SKM-1 treated with dmso at 0.1 percent for 144 hours (cell line): ENCODE data around the gene JOSD2.

Experiments
- DNase-seq: peaks from one replicate; lab custom pipeline; 2025; ENCODE audit not compliant: unreplicated experiment; lab: John Stamatoyannopoulos, UW

The JOSD2 gene

GRCh38 chr19:50514346-50515167 lies 3.6 kb upstream of the JOSD2 start:
- no peak for DNase-seq

- no peak for DNase-seq
Measured at GRCh38 chr19:50513746-50514345, 2.9 kb upstream of the JOSD2 start, which contains the start of gene ASPDH. ASPDH (minus strand) TSS chr19:50513913; CDS start chr19:50513823, 90 bp downstream.

- DNase-seq: no peak
Measured at GRCh38 chr19:50512999-50513745, 2.2 kb upstream of the JOSD2 start.

GRCh38 chr19:50512112-50512998 lies 1.4 kb upstream of the JOSD2 start:
- DNase-seq: no peak

- DNase-seq: peak; percentile 50
Measured at GRCh38 chr19:50510700-50511068, 307 bp downstream of the JOSD2 start.

GRCh38 chr19:50510121-50510670 lies 795 bp downstream of the JOSD2 start:
- DNase-seq: no peak

- no peak for DNase-seq
Measured at GRCh38 chr19:50509366-50509765, 1.6 kb downstream of the JOSD2 start.

GRCh38 chr19:50508843-50509190 lies 2.2 kb downstream of the JOSD2 start:
- DNase-seq: no peak

GRCh38 chr19:50507376-50507775 lies 3.6 kb downstream of the JOSD2 start:
- DNase-seq: no peak

- no peak for DNase-seq
Measured at GRCh38 chr19:50506700-50507099, 4.3 kb downstream of the JOSD2 start.

GRCh38 chr19:50505856-50506611 lies 5.0 kb downstream of the JOSD2 start:
- no peak for DNase-seq

- DNase-seq: no peak
Measured at GRCh38 chr19:50501568-50502475, 9.2 kb downstream of the JOSD2 start.

- no peak for DNase-seq
Measured at GRCh38 chr19:50501186-50501567, 9.8 kb downstream of the JOSD2 start.

GRCh38 chr19:50500753-50501151 lies 10.2 kb downstream of the JOSD2 start:
- no peak for DNase-seq

GRCh38 chr19:50500060-50500752 lies 10.8 kb downstream of the JOSD2 start:
- DNase-seq: no peak

- DNase-seq: no peak
Measured at GRCh38 chr19:50498219-50499056, 12.6 kb downstream of the JOSD2 start.

- DNase-seq: no peak
Measured at GRCh38 chr19:50497022-50497405, 14.0 kb downstream of the JOSD2 start.
